Loucy (cell line): Measurements from ENCODE around the gene REST.

Experiments used
- H2AFZ ChIP-seq: fragments of 200-600 bp; sonication (generic); 2 replicates; pipeline ENCODE4 v1.6.0; 2016; ENCODE audit warnings: antibody characterized with exemption, mild to moderate bottlenecking, low read length, moderate library complexity
- H3F3A ChIP-seq: fragments of 200-600 bp; 2 replicates; pipeline ENCODE4 v1.6.0; 2016; ENCODE audit warnings: antibody characterized with exemption, low read depth, mild to moderate bottlenecking
- H3K27me3 ChIP-seq: fragments of 200-600 bp; sonication (generic); 2 replicates; pipeline ENCODE4 v1.6.1; 2014; ENCODE audit warnings: low read length, mild to moderate bottlenecking; ENCODE audit not compliant: insufficient read depth, poor library complexity, severe bottlenecking
- H3K36me3 ChIP-seq: fragments of 200-600 bp; sonication (generic); 2 replicates; pipeline ENCODE4 v1.6.1; 2016; ENCODE audit warnings: low read length; ENCODE audit not compliant: insufficient read depth
- H3K4me1 ChIP-seq: fragments of 200-600 bp; sonication (generic); 2 replicates; pipeline ENCODE4 v1.5.1; 2014; ENCODE audit warnings: low read length, mild to moderate bottlenecking; ENCODE audit not compliant: insufficient read depth, poor library complexity, severe bottlenecking
- H3K4me2 ChIP-seq: fragments of 200-600 bp; sonication (generic); 2 replicates; pipeline ENCODE4 v1.6.0; 2014; ENCODE audit warnings: antibody characterized with exemption, low read length, low read depth, mild to moderate bottlenecking; ENCODE audit not compliant: poor library complexity, severe bottlenecking
- H3K4me3 ChIP-seq: fragments of 200-600 bp; sonication (generic); 2 replicates; pipeline ENCODE4 v1.5.1; 2014; ENCODE audit warnings: low read length, mild to moderate bottlenecking, mixed read lengths; ENCODE audit not compliant: poor library complexity, severe bottlenecking
- H3K79me2 ChIP-seq: fragments of 200-600 bp; sonication (generic); 2 replicates; pipeline ENCODE4 v1.6.1; 2014; ENCODE audit warnings: low read length; ENCODE audit not compliant: insufficient read depth
- H3K9ac ChIP-seq: fragments of 200-600 bp; sonication (generic); 2 replicates; pipeline ENCODE4 v1.6.0; 2014; ENCODE audit warnings: mild to moderate bottlenecking, low read depth, low read length, moderate library complexity; ENCODE audit not compliant: poor library complexity, severe bottlenecking
- H3K9me2 ChIP-seq: fragments of 200-600 bp; sonication (generic); replicated peaks from 2 replicates; pipeline ENCODE4 v1.6.1; 2016; ENCODE audit warnings: low read depth, low read length, mixed read lengths
- H3K9me3 ChIP-seq: fragments of 200-600 bp; sonication (generic); 2 replicates; pipeline ENCODE4 v1.6.1; 2014; ENCODE audit warnings: mild to moderate bottlenecking, antibody characterized with exemption, low read length, low read depth; ENCODE audit not compliant: insufficient read depth
- H4K20me1 ChIP-seq: fragments of 200-600 bp; sonication (generic); 2 replicates; pipeline ENCODE4 v1.6.0; 2014; ENCODE audit warnings: antibody characterized with exemption, low read length, mild to moderate bottlenecking; ENCODE audit not compliant: insufficient read depth, poor library complexity, severe bottlenecking
- EZH2phosphoT487 ChIP-seq: fragments of 200-600 bp; IDR thresholded peaks from 2 replicates; pipeline ENCODE4 v1.6.1; 2018; ENCODE audit warnings: antibody characterized with exemption, mild to moderate bottlenecking, moderate library complexity, borderline replicate concordance
- TF ChIP-seq, protein P1 (sequence below): fragments of 200-600 bp; sonication (generic); conservative IDR thresholded peaks from 2 replicates; pipeline ENCODE4 v1.5.1; 2014; ENCODE audit warnings: mild to moderate bottlenecking, antibody characterized with exemption, low read length

REST gene

DNA sequence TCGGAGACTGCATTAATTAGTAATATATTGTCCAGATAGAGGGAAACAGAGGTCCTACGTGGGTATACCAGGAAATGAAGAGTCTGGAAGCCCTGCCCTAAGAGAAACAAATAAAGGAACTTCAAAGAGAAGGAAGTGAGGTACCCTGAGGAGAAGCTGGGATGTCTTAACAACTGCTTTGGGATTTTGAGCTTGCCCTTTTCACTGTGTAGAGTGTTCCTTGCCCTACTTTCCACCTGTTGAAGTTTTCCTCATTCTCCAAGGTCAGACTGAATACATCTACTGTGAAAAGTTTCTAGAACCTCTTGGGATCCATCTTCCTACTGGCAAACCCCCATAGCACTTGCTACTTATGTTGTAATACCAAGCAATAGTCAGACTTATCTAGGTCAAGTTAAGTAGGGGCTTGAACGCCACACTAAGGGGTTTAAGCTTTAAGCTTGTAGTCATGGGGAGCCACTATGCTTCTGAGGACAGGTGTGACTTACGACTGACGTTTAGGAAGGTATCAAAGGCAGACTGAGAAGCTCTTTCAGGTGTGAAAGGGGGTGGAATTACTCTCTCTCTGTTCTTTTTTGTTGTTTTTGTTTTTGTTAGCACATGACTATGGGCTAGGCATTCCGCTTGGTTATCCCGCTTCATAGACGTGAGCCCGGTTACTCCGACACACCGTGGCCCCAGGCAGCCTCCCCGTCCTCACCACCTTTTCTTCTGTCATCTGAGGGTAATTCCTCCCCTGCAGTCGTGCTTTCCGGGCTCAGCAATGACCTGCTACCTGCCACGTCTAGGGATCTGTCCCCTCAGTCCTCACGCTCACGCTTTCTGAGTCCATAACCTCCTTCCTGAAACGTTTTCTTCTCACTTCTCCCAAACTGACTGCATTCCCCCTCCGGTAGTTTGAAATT, 959 bp upstream of the REST start:
- peak overlapping the region; percentile 71 for H3K4me3 ChIP-seq
- H3K9me3 ChIP-seq: no peaks in the 10 kb centered on the region
- peak overlapping the region; percentile 13 for H3K9ac ChIP-seq
- TF ChIP-seq, protein P1, sequence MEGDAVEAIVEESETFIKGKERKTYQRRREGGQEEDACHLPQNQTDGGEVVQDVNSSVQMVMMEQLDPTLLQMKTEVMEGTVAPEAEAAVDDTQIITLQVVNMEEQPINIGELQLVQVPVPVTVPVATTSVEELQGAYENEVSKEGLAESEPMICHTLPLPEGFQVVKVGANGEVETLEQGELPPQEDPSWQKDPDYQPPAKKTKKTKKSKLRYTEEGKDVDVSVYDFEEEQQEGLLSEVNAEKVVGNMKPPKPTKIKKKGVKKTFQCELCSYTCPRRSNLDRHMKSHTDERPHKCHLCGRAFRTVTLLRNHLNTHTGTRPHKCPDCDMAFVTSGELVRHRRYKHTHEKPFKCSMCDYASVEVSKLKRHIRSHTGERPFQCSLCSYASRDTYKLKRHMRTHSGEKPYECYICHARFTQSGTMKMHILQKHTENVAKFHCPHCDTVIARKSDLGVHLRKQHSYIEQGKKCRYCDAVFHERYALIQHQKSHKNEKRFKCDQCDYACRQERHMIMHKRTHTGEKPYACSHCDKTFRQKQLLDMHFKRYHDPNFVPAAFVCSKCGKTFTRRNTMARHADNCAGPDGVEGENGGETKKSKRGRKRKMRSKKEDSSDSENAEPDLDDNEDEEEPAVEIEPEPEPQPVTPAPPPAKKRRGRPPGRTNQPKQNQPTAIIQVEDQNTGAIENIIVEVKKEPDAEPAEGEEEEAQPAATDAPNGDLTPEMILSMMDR: no peak
- no peak for TF ChIP-seq EZH2phosphoT487
- no peaks in the 10 kb centered on the region for H3K9me2 ChIP-seq
- no peaks in the 10 kb centered on the region for H3K27me3 ChIP-seq
- no peaks in the 10 kb centered on the region for H3K36me3 ChIP-seq
- peak overlapping the region; percentile 72 for H3K4me2 ChIP-seq
- H4K20me1 ChIP-seq: peaks cover 24% of the 10 kb centered on the region
- H3F3A ChIP-seq: no peaks in the 10 kb centered on the region
- peaks cover 35% of the 10 kb centered on the region for H3K4me1 ChIP-seq
- H2AFZ ChIP-seq: peak overlapping the region; percentile 73
- peaks cover 28% of the 10 kb centered on the region for H3K79me2 ChIP-seq

DNA sequence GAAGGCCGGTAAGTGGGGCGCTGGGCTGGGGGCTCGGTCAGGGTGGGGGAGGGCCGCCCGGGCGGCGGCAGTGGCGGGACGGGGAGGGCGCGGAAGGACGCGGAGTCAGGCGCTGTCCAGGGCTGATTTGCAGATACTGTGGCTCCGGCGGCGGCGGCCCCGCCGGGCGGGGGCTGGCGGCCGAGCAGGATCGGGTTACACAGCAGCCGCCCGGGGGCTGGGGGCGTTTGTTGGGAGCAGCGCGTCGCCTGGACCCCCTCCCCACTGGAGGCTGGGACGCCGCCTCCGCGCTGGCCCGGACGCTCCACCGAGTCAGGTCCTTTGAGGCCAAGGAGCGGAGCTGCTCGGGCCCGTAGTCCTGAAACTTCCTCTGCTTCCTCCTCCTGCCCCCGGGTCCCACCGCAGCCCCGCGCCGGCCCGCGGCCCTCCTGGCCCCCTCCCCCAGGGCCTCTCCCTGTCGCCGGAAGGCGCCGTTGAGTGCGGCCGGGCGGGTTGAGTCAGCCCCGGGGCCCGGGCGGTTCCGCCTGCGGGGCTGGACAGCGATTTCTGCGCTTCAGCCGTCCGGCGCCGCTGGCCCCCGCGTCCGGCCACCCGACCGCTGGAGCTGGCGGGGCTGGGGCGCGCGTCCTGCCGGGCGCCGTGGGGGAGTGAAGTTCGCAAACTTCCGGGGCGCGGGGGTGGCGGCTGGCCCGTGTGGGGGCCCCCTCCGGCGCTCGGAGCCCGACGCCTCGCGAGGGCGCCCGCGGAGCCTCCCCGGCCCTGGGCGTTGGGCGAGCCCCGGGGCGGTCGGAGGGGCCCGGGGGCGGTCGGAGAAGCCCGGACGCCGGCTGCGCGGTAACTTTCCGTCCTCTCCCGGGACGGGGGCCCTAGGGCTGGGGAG, 746 bp downstream of the REST start:
- TF ChIP-seq EZH2phosphoT487: no peak
- TF ChIP-seq, protein P1: 0 out of 2 replicates have a peak, but pooled peaks have one; percentile 19
- H3K9me3 ChIP-seq: no peaks in the 10 kb centered on the region
- no peaks in the 10 kb centered on the region for H3F3A ChIP-seq
- no peaks in the 10 kb centered on the region for H3K9me2 ChIP-seq
- H3K4me1 ChIP-seq: peaks cover 49% of the 10 kb centered on the region
- H3K36me3 ChIP-seq: no peaks in the 10 kb centered on the region
- peak overlapping the region; percentile 65 for H2AFZ ChIP-seq
- peak overlapping the region; percentile 89 for H3K4me3 ChIP-seq
- H4K20me1 ChIP-seq: peaks cover 39% of the 10 kb centered on the region
- peaks cover 45% of the 10 kb centered on the region for H3K79me2 ChIP-seq
- no peaks in the 10 kb centered on the region for H3K27me3 ChIP-seq
- H3K9ac ChIP-seq: peak overlapping the region; percentile 87
- peak overlapping the region; percentile 76 for H3K4me2 ChIP-seq

DNA sequence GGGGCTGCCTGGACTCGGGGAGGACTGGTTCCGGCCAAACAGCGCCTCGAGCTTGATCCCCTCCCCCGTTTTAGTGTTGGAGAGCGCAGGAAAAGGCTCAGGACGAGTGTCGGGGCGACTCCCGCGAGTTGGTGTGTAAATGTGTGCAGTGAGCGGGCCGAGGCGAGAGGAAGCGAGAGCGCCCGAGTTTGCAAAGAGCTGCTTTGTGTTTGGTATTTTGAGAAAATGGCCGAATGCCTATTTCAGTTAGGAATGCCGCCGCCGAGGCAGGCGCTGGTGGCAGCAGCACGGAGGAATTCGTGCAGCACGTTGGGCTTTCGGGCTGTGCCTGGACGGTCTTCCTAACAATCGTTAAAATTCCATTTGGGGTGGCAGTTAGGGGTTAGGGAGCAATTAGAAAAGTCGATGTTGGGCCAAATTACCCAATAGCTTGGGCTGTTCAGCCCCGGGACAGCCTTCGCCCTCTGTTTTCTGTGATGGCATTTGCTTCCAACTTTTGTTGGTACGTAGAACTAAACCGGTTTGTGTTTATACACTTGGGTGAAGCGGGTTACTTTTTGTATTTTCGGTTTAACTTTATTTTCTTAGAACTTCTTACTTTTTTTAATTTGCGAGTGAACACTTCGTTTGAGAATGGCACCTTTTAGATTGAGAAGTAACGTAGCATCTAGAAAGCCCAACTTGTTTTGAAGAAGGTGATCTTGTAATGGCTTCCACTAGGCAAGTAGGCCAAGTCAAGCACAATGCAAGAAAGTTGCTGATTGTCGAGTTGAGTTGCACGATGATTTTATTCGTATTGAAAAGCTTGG, 1.6 kb downstream of the REST start:
- peak overlapping the region; percentile 87 for H3K9ac ChIP-seq
- no peaks in the 10 kb centered on the region for H3K36me3 ChIP-seq
- TF ChIP-seq EZH2phosphoT487: no peak
- TF ChIP-seq, protein P1: 0 out of 2 replicates have a peak, but pooled peaks have one; percentile 4
- peaks cover 54% of the 10 kb centered on the region for H3K79me2 ChIP-seq
- H3F3A ChIP-seq: no peaks in the 10 kb centered on the region
- peak overlapping the region; percentile 65 for H2AFZ ChIP-seq
- H3K9me3 ChIP-seq: no peaks in the 10 kb centered on the region
- H3K27me3 ChIP-seq: no peaks in the 10 kb centered on the region
- peaks cover 45% of the 10 kb centered on the region for H4K20me1 ChIP-seq
- peaks cover 50% of the 10 kb centered on the region for H3K4me1 ChIP-seq
- H3K4me2 ChIP-seq: peak overlapping the region; percentile 76
- H3K4me3 ChIP-seq: peak overlapping the region; percentile 89
- H3K9me2 ChIP-seq: no peaks in the 10 kb centered on the region
